Measurements from ENCODE around the gene SRRD. TPM values are rescaled to one million over a fixed set of nuclear protein-coding genes. Genes with fewer than 3 reads are reported as not detected.

SRRD gene
- total and polyA plus RNA-seq, 2 of the 8 experiments (the other 6 are each of a cell fraction or from before 2014, with no cell fraction given) = 17.1 to 25.3 TPM

DNA sequence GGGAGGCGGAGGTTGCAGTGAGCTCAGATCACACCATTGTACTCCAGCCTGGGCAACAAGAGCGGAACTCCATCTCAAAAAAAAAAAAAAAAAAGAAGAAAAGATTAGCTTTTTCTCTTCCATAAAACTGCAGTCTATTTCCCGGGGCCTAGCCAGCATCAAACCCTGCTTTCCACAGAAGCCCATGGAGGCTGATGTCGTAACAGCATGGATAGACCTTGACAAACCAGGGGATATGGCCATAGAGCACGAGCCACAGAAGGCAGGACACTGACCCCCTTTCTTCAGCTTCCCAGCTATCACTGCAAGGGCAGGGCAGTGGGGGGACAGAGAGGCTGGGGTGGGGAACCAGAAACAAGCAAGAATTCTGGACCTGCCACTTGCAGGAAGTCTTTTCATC is 21.6 kb upstream of the SRRD start (continued):
- TF ChIP-seq, protein P1, sequence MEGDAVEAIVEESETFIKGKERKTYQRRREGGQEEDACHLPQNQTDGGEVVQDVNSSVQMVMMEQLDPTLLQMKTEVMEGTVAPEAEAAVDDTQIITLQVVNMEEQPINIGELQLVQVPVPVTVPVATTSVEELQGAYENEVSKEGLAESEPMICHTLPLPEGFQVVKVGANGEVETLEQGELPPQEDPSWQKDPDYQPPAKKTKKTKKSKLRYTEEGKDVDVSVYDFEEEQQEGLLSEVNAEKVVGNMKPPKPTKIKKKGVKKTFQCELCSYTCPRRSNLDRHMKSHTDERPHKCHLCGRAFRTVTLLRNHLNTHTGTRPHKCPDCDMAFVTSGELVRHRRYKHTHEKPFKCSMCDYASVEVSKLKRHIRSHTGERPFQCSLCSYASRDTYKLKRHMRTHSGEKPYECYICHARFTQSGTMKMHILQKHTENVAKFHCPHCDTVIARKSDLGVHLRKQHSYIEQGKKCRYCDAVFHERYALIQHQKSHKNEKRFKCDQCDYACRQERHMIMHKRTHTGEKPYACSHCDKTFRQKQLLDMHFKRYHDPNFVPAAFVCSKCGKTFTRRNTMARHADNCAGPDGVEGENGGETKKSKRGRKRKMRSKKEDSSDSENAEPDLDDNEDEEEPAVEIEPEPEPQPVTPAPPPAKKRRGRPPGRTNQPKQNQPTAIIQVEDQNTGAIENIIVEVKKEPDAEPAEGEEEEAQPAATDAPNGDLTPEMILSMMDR (IDR thresholded peaks at IDR 0.05; ENCODE audit: control extremely low read depth in 1 of 3, insufficient read depth in 1 of 3, low read depth in 1 of 3, low read length in 3 of 3) = no peak
- TF ChIP-seq CHD1 (IDR thresholded peaks at IDR 0.05; ENCODE audit: low read depth, low read length) = no peak
- TF ChIP-seq, protein P2, sequence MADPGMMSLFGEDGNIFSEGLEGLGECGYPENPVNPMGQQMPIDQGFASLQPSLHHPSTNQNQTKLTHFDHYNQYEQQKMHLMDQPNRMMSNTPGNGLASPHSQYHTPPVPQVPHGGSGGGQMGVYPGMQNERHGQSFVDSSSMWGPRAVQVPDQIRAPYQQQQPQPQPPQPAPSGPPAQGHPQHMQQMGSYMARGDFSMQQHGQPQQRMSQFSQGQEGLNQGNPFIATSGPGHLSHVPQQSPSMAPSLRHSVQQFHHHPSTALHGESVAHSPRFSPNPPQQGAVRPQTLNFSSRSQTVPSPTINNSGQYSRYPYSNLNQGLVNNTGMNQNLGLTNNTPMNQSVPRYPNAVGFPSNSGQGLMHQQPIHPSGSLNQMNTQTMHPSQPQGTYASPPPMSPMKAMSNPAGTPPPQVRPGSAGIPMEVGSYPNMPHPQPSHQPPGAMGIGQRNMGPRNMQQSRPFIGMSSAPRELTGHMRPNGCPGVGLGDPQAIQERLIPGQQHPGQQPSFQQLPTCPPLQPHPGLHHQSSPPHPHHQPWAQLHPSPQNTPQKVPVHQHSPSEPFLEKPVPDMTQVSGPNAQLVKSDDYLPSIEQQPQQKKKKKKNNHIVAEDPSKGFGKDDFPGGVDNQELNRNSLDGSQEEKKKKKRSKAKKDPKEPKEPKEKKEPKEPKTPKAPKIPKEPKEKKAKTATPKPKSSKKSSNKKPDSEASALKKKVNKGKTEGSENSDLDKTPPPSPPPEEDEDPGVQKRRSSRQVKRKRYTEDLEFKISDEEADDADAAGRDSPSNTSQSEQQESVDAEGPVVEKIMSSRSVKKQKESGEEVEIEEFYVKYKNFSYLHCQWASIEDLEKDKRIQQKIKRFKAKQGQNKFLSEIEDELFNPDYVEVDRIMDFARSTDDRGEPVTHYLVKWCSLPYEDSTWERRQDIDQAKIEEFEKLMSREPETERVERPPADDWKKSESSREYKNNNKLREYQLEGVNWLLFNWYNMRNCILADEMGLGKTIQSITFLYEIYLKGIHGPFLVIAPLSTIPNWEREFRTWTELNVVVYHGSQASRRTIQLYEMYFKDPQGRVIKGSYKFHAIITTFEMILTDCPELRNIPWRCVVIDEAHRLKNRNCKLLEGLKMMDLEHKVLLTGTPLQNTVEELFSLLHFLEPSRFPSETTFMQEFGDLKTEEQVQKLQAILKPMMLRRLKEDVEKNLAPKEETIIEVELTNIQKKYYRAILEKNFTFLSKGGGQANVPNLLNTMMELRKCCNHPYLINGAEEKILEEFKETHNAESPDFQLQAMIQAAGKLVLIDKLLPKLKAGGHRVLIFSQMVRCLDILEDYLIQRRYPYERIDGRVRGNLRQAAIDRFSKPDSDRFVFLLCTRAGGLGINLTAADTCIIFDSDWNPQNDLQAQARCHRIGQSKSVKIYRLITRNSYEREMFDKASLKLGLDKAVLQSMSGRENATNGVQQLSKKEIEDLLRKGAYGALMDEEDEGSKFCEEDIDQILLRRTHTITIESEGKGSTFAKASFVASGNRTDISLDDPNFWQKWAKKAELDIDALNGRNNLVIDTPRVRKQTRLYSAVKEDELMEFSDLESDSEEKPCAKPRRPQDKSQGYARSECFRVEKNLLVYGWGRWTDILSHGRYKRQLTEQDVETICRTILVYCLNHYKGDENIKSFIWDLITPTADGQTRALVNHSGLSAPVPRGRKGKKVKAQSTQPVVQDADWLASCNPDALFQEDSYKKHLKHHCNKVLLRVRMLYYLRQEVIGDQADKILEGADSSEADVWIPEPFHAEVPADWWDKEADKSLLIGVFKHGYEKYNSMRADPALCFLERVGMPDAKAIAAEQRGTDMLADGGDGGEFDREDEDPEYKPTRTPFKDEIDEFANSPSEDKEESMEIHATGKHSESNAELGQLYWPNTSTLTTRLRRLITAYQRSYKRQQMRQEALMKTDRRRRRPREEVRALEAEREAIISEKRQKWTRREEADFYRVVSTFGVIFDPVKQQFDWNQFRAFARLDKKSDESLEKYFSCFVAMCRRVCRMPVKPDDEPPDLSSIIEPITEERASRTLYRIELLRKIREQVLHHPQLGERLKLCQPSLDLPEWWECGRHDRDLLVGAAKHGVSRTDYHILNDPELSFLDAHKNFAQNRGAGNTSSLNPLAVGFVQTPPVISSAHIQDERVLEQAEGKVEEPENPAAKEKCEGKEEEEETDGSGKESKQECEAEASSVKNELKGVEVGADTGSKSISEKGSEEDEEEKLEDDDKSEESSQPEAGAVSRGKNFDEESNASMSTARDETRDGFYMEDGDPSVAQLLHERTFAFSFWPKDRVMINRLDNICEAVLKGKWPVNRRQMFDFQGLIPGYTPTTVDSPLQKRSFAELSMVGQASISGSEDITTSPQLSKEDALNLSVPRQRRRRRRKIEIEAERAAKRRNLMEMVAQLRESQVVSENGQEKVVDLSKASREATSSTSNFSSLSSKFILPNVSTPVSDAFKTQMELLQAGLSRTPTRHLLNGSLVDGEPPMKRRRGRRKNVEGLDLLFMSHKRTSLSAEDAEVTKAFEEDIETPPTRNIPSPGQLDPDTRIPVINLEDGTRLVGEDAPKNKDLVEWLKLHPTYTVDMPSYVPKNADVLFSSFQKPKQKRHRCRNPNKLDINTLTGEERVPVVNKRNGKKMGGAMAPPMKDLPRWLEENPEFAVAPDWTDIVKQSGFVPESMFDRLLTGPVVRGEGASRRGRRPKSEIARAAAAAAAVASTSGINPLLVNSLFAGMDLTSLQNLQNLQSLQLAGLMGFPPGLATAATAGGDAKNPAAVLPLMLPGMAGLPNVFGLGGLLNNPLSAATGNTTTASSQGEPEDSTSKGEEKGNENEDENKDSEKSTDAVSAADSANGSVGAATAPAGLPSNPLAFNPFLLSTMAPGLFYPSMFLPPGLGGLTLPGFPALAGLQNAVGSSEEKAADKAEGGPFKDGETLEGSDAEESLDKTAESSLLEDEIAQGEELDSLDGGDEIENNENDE (IDR thresholded peaks at IDR 0.05; ENCODE audit: insufficient replicate concordance, low read length) = no peak
